GM18867 (cell line): ENCODE measurements around the gene GLS2.
"Not testable (repeated sequence)": the region's sequence is repeated elsewhere in the genome, so short reads cannot be mapped to it uniquely, and the experiment has no call there.

Experiments
- ATAC-seq: cut with Tn5 transposase; IDR thresholded peaks from one replicate; pipeline ENCODE4 v1.9.1; 2021; ENCODE audit warnings: mild to moderate bottlenecking, moderate library complexity; ENCODE audit not compliant: unreplicated experiment

GLS2 gene

GRCh38 chr12:56493409-56494105 lies 5.6 kb upstream of the GLS2 start:
- not testable (repeated sequence) for ATAC-seq

- ATAC-seq = no peak
Observed at GRCh38 chr12:56490360-56490759, 2.4 kb upstream of the GLS2 start.

- no peak for ATAC-seq
Observed at GRCh38 chr12:56487448-56488040, 417 bp downstream of the GLS2 start.

GRCh38 chr12:56486694-56487093 lies 1.3 kb downstream of the GLS2 start:
- ATAC-seq = no peak

- ATAC-seq = no peak
Observed at GRCh38 chr12:56484566-56484965, 3.4 kb downstream of the GLS2 start.

GRCh38 chr12:56479625-56480024 lies 8.3 kb downstream of the GLS2 start:
- ATAC-seq = no peak

GRCh38 chr12:56477521-56478225 lies 10.3 kb downstream of the GLS2 start:
- no peak for ATAC-seq

- no peak for ATAC-seq
Observed at GRCh38 chr12:56476972-56477432, 11.0 kb downstream of the GLS2 start.

- no peak for ATAC-seq
Observed at GRCh38 chr12:56476143-56476542, 11.8 kb downstream of the GLS2 start.

GRCh38 chr12:56474389-56474788 lies 13.6 kb downstream of the GLS2 start:
- no peak for ATAC-seq

- no peak for ATAC-seq
Observed at GRCh38 chr12:56469007-56469930, 18.7 kb downstream of the GLS2 start.

GRCh38 chr12:56468216-56469006 lies 19.6 kb downstream of the GLS2 start, which contains the start of gene SPRYD4:
SPRYD4 (plus strand) TSS chr12:56468578; CDS start chr12:56468592, 14 bp downstream.
- ATAC-seq = peak; percentile 88

GRCh38 chr12:56462565-56462964 lies 25.4 kb downstream of the GLS2 start:
- ATAC-seq = no peak

GRCh38 chr12:56461235-56462159 lies 26.5 kb downstream of the GLS2 start:
- ATAC-seq = no peak

GRCh38 chr12:56457817-56458216 lies 30.1 kb downstream of the GLS2 start:
- no peak for ATAC-seq

- ATAC-seq = no peak
Observed at GRCh38 chr12:56454557-56454956, 33.4 kb downstream of the GLS2 start, which contains the start of gene MIP. MIP (minus strand) TSS chr12:56454657; CDS start chr12:56454613, 44 bp downstream.

- no peak for ATAC-seq
Observed at GRCh38 chr12:56451147-56451546, 36.8 kb downstream of the GLS2 start.

GRCh38 chr12:56450241-56450640 lies 37.7 kb downstream of the GLS2 start:
- ATAC-seq = no peak

- ATAC-seq = no peak
Observed at GRCh38 chr12:56449622-56449984, 38.4 kb downstream of the GLS2 start.
